ENCODE data around the gene NNMT. TPM values are rescaled to one million over a fixed set of nuclear protein-coding genes. Genes with fewer than 3 reads are reported as not detected.

The NNMT gene
- total RNA-seq: not detected

GRCh38 chr11:114295676-114296604, at the start of gene NNMT:
TSS of gene NNMT (plus strand) at chr11:114296399. CDS start at chr11:114296557, 158 bp downstream.
- no peak for DNase-seq

GRCh38 chr11:114247070-114247789, 49.0 kb upstream of the NNMT start:
- no peak for DNase-seq

GRCh38 chr11:114250180-114250579, 46.0 kb upstream of the NNMT start:
- no peak for DNase-seq

GRCh38 chr11:114250993-114251814, 45.0 kb upstream of the NNMT start:
- no peak for DNase-seq

- DNase-seq: no peak
These were observed 44.3 kb upstream of the NNMT start for GRCh38 chr11:114251815-114252337.

GRCh38 chr11:114252767-114253166, 43.4 kb upstream of the NNMT start:
- DNase-seq: no peak

- no peak for DNase-seq
These were observed 42.4 kb upstream of the NNMT start for GRCh38 chr11:114253771-114254170.

GRCh38 chr11:114254571-114255146, 41.5 kb upstream of the NNMT start:
- no peak for DNase-seq

- no peak for DNase-seq
These were observed 40.9 kb upstream of the NNMT start for GRCh38 chr11:114255289-114255688.

GRCh38 chr11:114256176-114256966, 39.8 kb upstream of the NNMT start:
- no peak for DNase-seq

GRCh38 chr11:114256967-114257286, 39.3 kb upstream of the NNMT start:
- no peak for DNase-seq

GRCh38 chr11:114257621-114258558, 38.3 kb upstream of the NNMT start:
- no peak for DNase-seq

- DNase-seq: no peak
These were observed 37.5 kb upstream of the NNMT start for GRCh38 chr11:114258696-114259095.

- DNase-seq: no peak
These were observed 37.1 kb upstream of the NNMT start for GRCh38 chr11:114259124-114259526.

- DNase-seq: no peak
These were observed 36.6 kb upstream of the NNMT start for GRCh38 chr11:114259551-114259983.

GRCh38 chr11:114260077-114260476, 36.1 kb upstream of the NNMT start:
- no peak for DNase-seq

GRCh38 chr11:114260483-114260882, 35.7 kb upstream of the NNMT start:
- no peak for DNase-seq

GRCh38 chr11:114261791-114262190, 34.4 kb upstream of the NNMT start:
- no peak for DNase-seq

- DNase-seq: no peak
These were observed 33.3 kb upstream of the NNMT start for GRCh38 chr11:114262681-114263512.

Measured in effector CD4-positive, alpha-beta T cell (primary cell).